Esophagus squamous epithelium (tissue), 5 donors: ENCODE data around the gene C1QTNF2. TPM values are rescaled to one million over a fixed set of nuclear protein-coding genes. Genes with fewer than 3 reads are reported as not detected.

Source experiments
- DNase-seq: peaks from one replicate; lab custom pipeline; 2025; lab: John Stamatoyannopoulos, UW
- H3K27ac ChIP-seq, 4 donors: fragments of 200-600 bp; sonication (generic); one replicate each; pipeline ENCODE4 v1.5.1; 2016 to 2019; ENCODE audit warnings: mild to moderate bottlenecking in 1 of 4
- H3K27me3 ChIP-seq, 4 donors: fragments of 200-600 bp; sonication (generic); 1 replicate in 3 of 4; 2 replicates in 1 of 4; pipeline versions ENCODE4 v1.5.1 to v1.6.0; 2017 to 2021; ENCODE audit warnings: antibody characterized with exemption in 1 of 4
- H3K36me3 ChIP-seq, 3 donors: fragments of 200-600 bp; sonication (generic); one replicate each; pipeline ENCODE4 v1.5.1; 2016 to 2019
- H3K4me1 ChIP-seq, 3 donors: fragments of 200-600 bp; sonication (generic); one replicate each; pipeline ENCODE4 v1.5.1; 2017 to 2019
- H3K4me3 ChIP-seq, 4 donors: fragments of 200-600 bp; sonication (generic); 1 replicate in 3 of 4; 2 replicates in 1 of 4; pipeline ENCODE4 v1.5.1; 2016 to 2019; ENCODE audit warnings: mild to moderate bottlenecking in 2 of 4, moderate library complexity in 1 of 4
- H3K9me3 ChIP-seq, 3 donors: fragments of 200-600 bp; sonication (generic); one replicate each; pipeline ENCODE4 v1.5.1; 2016 to 2019
- CTCF ChIP-seq, 6 experiments: fragments of 450-650 bp in 4 of 6; fragments of 200-600 bp in 2 of 6; sonication (generic) in 2 of 6; IDR thresholded peaks; one replicate each; pipeline ENCODE4 v1.5.1; 2016 to 2019; ENCODE audit warnings: antibody characterized with exemption in 6 of 6, mild to moderate bottlenecking in 4 of 6, moderate library complexity in 4 of 6
- POLR2A ChIP-seq, 4 donors: fragments of 450-650 bp; IDR thresholded peaks; one replicate each; pipeline ENCODE4 v1.6.1; 2017; ENCODE audit warnings: antibody characterized with exemption in 4 of 4, mild to moderate bottlenecking in 4 of 4, moderate library complexity in 3 of 4
- WGBS, 2 donors: methylation state at CpG; one replicate each; pipeline ENCODE4 v1.1.5; 2018; 5-methylcytosine and 5-hydroxymethylcytosine counted together
- intact Hi-C: fragments of 100-400 bp; cut with DNase I; formaldehyde crosslinking; loops from one replicate; pipeline ENCODE4 v1.15.0; 2022
- total RNA-seq, 4 donors: library from RNA; depleted of rRNA; stranded (reverse); fragments of >200 nt; gene quantifications; one replicate each; pipeline ENCODE4 v1.1.0, GENCODE V29; 2016
- donor health status: DM: yes; HTN: yes; CAD: no.

The C1QTNF2 gene
- total RNA-seq, 4 donors from 2014 or later = 0.23 to 0.95 (median 0.62) TPM

GRCh38 chr5:160360310-160360709, 10.1 kb downstream of the C1QTNF2 start:
- no peak for DNase-seq
- peaks cover 0 to 54% (median 34%) of the 10 kb centered on the region in 3 donors for H3K4me1 ChIP-seq
- H3K9me3 ChIP-seq = no peaks in the 10 kb centered on the region
- TF ChIP-seq CTCF (IDR thresholded peaks at IDR 0.05) = no peak
- TF ChIP-seq POLR2A (IDR thresholded peaks at IDR 0.05) = no peak
- intact Hi-C loops = no loop called here
- 46 to 59% methylated on average over 2 to 3 of the region's 3 CpGs for WGBS, 2 donors
- H3K27ac ChIP-seq = peak overlapping the region; percentile 7 to 70 (median 58)
- H3K27me3 ChIP-seq = no peaks in the 10 kb centered on the region
- no peaks in the 10 kb centered on the region for H3K36me3 ChIP-seq
- H3K4me3 ChIP-seq = no peak overlapping the region

- 25 to 41% methylated on average over 3 to 4 of the region's 4 CpGs for WGBS, 2 donors
- DNase-seq = no peak
- Histone ChIP-seq H3K4me1 (peaks cover 0 to 54% (median 34%) of the 10 kb centered on the region in 3 donors), H3K9me3 (no peaks in the 10 kb centered on the region), H3K4me3 (no peak overlapping the region), H3K27ac (peak overlapping the region; percentile 7 to 70 (median 58)), H3K27me3 (no peaks in the 10 kb centered on the region), H3K36me3 (no peaks in the 10 kb centered on the region)
- TF ChIP-seq POLR2A (IDR thresholded peaks at IDR 0.05) (no peak), CTCF (IDR thresholded peaks at IDR 0.05) (no peak)
- intact Hi-C loops = no loop called here
These were observed 10.6 kb downstream of the C1QTNF2 start for GRCh38 chr5:160359816-160360215.

GRCh38 chr5:160359242-160359641, 11.2 kb downstream of the C1QTNF2 start:
- no peak for DNase-seq
- TF ChIP-seq CTCF (IDR thresholded peaks at IDR 0.05) (no peak), POLR2A (IDR thresholded peaks at IDR 0.05) (no peak)
- no peaks in the 10 kb centered on the region for H3K9me3 ChIP-seq
- 0% methylated on average over 1 of the region's 1 CpG for WGBS, 2 donors
- no peaks in the 10 kb centered on the region for H3K27me3 ChIP-seq
- peaks cover 0 to 54% (median 34%) of the 10 kb centered on the region in 3 donors for H3K4me1 ChIP-seq
- H3K27ac ChIP-seq = peak overlapping the region in 2 of 4 donors; percentile 57 to 60
- no peak overlapping the region for H3K4me3 ChIP-seq
- intact Hi-C loops = no loop called here
- H3K36me3 ChIP-seq = no peaks in the 10 kb centered on the region

- H3K4me3 ChIP-seq = peak overlapping the region in 2 of 4 donors; percentile 8 to 43
- H3K36me3 ChIP-seq = no peaks in the 10 kb centered on the region
- intact Hi-C loops = no loop called here
- H3K9me3 ChIP-seq = no peaks in the 10 kb centered on the region
- peak overlapping the region; percentile 22 to 79 (median 75) for H3K27ac ChIP-seq
- no peak for DNase-seq
- no peaks in the 10 kb centered on the region for H3K27me3 ChIP-seq
- H3K4me1 ChIP-seq = peaks cover 0 to 46% (median 34%) of the 10 kb centered on the region in 3 donors
- TF ChIP-seq POLR2A (IDR thresholded peaks at IDR 0.05) (no peak), CTCF (IDR thresholded peaks at IDR 0.05) (no peak)
- 51 to 62% methylated on average over 5 to 7 of the region's 7 CpGs for WGBS, 2 donors
These were observed 12.5 kb downstream of the C1QTNF2 start for GRCh38 chr5:160357861-160358411.

- Histone ChIP-seq H3K4me3 (peak overlapping the region in 2 of 4 donors; percentile 8 to 43), H3K36me3 (no peaks in the 10 kb centered on the region), H3K27ac (peak overlapping the region; percentile 22 to 79 (median 75)), H3K27me3 (no peaks in the 10 kb centered on the region), H3K9me3 (no peaks in the 10 kb centered on the region), H3K4me1 (peaks cover 0 to 40% (median 30%) of the 10 kb centered on the region in 3 donors)
- no peak for DNase-seq
- intact Hi-C loops = no loop called here
- no peak for TF ChIP-seq CTCF (IDR thresholded peaks at IDR 0.05)
- TF ChIP-seq POLR2A (IDR thresholded peaks at IDR 0.05) = no peak
- WGBS, 2 donors = 70% methylated on average over 7 of the region's 7 CpGs
These were observed 13.0 kb downstream of the C1QTNF2 start for GRCh38 chr5:160357394-160357793.
